Adrenal gland (tissue), 5 donors: Measurements from ENCODE around the gene ANKRD6.

ENCODE experiments used
- CTCF ChIP-seq, 6 experiments: fragments of 450-650 bp in 4 of 6; fragments of 200-600 bp in 2 of 6; sonication (generic) in 1 of 6; IDR thresholded peaks; 1 replicate in 5 of 6; 2 replicates in 1 of 6; pipeline versions ENCODE4 v1.5.1 to v1.8.0; 2016 to 2021; ENCODE audit warnings: antibody characterized with exemption in 6 of 6, mild to moderate bottlenecking in 2 of 6, moderate library complexity in 1 of 6
- POLR2A ChIP-seq, 2 donors: fragments of 450-650 bp; IDR thresholded peaks; one replicate each; pipeline ENCODE4 v1.6.1; 2017; ENCODE audit warnings: antibody characterized with exemption in 2 of 2, mild to moderate bottlenecking in 2 of 2, moderate library complexity in 1 of 2
- donor health status: DM: no; HTN: no; CAD: no.

- TF ChIP-seq CTCF (IDR thresholded peaks at IDR 0.05), result no peak
- no peak for TF ChIP-seq POLR2A (IDR thresholded peaks at IDR 0.05)
Observed at GRCh38 chr6:89681983-89682564, 249.1 kb downstream of the ANKRD6 start.
